Suprapubic skin (tissue), 4 donors: ENCODE results near the gene EDN1. TPM values are rescaled to one million over a fixed set of nuclear protein-coding genes. Genes with fewer than 3 reads are reported as not detected.

Source experiments
- DNase-seq, 2 donors: peaks; one replicate each; pipeline ENCODE4 v3.0.0-alpha.2; 2019; ENCODE audit warnings: low spot score in 2 of 2
- H3K27ac ChIP-seq: fragments of 200-600 bp; sonication (generic); one replicate; pipeline ENCODE4 v1.5.1; 2019
- H3K27me3 ChIP-seq: fragments of 200-600 bp; sonication (generic); one replicate; pipeline ENCODE4 v1.5.1; 2019
- H3K36me3 ChIP-seq: fragments of 200-600 bp; sonication (generic); one replicate; pipeline ENCODE4 v1.5.1; 2019
- H3K4me1 ChIP-seq: fragments of 200-600 bp; sonication (generic); one replicate; pipeline ENCODE4 v1.5.1; 2019
- H3K4me3 ChIP-seq: fragments of 200-600 bp; sonication (generic); one replicate; pipeline ENCODE4 v1.5.1; 2019; ENCODE audit warnings: mild to moderate bottlenecking
- H3K9me3 ChIP-seq: fragments of 200-600 bp; sonication (generic); one replicate; pipeline ENCODE4 v1.5.1; 2019
- EP300 ChIP-seq: sonication (generic); formaldehyde crosslinking; IDR thresholded peaks from one replicate; pipeline ENCODE4 v1.6.1; 2017; ENCODE audit warnings: antibody characterized with exemption
- POLR2A ChIP-seq, 2 donors: fragments of 450-650 bp; IDR thresholded peaks; one replicate each; pipeline ENCODE4 v1.6.1; 2017; ENCODE audit warnings: antibody characterized with exemption in 2 of 2, mild to moderate bottlenecking in 2 of 2, moderate library complexity in 2 of 2
- POLR2AphosphoS5 ChIP-seq, 3 donors: sonication (generic); formaldehyde crosslinking; IDR thresholded peaks; one replicate each; pipeline ENCODE4 v1.6.1; 2017; ENCODE audit warnings: antibody characterized with exemption in 3 of 3
- WGBS: methylation state at CpG from one replicate; pipeline ENCODE4 v1.1.5; 2018; 5-methylcytosine and 5-hydroxymethylcytosine counted together
- total RNA-seq, 4 donors: library from RNA; depleted of rRNA; stranded (reverse); fragments of >200 nt; gene quantifications; one replicate each; pipeline ENCODE4 v1.1.0, GENCODE V29; 2016
- TF ChIP-seq, protein P1 (sequence below), 2 donors: fragments of 200-600 bp in 1 of 2; fragments of 450-650 bp in 1 of 2; sonication (generic) in 1 of 2; IDR thresholded peaks; one replicate each; pipeline ENCODE4 v1.5.1; 2016 to 2019; ENCODE audit warnings: antibody characterized with exemption in 2 of 2, mild to moderate bottlenecking in 1 of 2, moderate library complexity in 1 of 2

EDN1 gene
- total RNA-seq, 4 donors from 2014 or later, result 18.7 to 23.3 (median 20.7) TPM

DNA sequence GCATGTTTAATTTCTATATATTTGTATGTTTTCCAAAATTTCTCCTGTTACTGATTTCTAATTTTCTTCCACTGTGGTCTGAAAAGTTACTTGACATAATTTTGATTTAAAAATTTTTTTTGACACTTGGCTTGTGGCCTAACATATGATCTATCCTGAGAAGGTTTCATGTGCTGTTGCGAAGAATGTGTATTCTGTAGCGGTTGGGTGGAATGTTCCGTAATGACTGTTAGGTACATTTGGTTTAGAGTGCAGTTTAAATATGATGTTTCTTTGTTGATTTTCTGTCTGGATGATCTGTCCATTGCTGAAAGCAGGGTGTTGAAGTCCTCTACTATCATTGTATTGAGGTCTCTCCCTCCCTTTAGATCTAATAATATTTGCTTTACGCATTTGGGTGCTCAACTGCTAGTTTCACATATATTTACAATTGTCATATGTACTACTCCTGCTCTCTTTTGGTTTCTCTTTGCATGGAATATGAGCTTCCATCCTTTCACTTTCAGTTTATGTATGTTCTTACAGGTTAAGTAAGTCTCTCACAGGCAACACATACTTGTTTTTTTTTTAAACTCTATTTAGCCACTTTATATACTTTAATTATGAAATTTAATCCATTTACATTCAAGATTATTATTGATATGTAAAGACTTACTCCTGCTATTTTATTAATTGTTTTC lies 19.5 kb upstream of the EDN1 start:
- TF ChIP-seq EP300 (no peak), POLR2AphosphoS5 (IDR thresholded peaks at IDR 0.05) (no peak), POLR2A (IDR thresholded peaks at IDR 0.05) (no peak)
- TF ChIP-seq, protein P1, sequence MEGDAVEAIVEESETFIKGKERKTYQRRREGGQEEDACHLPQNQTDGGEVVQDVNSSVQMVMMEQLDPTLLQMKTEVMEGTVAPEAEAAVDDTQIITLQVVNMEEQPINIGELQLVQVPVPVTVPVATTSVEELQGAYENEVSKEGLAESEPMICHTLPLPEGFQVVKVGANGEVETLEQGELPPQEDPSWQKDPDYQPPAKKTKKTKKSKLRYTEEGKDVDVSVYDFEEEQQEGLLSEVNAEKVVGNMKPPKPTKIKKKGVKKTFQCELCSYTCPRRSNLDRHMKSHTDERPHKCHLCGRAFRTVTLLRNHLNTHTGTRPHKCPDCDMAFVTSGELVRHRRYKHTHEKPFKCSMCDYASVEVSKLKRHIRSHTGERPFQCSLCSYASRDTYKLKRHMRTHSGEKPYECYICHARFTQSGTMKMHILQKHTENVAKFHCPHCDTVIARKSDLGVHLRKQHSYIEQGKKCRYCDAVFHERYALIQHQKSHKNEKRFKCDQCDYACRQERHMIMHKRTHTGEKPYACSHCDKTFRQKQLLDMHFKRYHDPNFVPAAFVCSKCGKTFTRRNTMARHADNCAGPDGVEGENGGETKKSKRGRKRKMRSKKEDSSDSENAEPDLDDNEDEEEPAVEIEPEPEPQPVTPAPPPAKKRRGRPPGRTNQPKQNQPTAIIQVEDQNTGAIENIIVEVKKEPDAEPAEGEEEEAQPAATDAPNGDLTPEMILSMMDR (IDR thresholded peaks at IDR 0.05), result no peak
- over 99% methylated on average over 4 of the region's 4 CpGs for WGBS
- Histone ChIP-seq H3K4me1 (no peaks in the 10 kb centered on the region), H3K9me3 (peaks cover 6% of the 10 kb centered on the region), H3K4me3 (no peak overlapping the region), H3K27ac (no peak overlapping the region), H3K36me3 (no peaks in the 10 kb centered on the region), H3K27me3 (no peaks in the 10 kb centered on the region)
- DNase-seq, result no peak

DNA sequence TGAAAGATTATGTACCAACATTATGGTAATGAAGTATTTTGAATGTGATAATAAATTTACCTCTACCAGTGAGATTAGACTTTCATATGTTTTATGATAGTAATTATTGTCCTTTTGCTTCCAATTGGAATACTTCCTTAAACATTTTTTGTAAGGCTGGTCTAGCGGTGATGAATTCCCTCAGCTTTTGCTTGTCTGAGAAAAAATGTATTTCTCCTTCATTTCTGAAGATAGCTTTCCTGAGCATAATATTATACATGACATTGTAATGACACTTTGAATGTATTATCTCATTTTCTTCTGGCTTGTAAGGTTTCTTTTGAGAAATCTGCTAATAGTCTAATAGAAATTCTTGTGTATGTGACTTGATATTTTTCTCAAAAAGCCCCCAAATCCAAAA lies 18.6 kb upstream of the EDN1 start:
- no peaks in the 10 kb centered on the region for H3K36me3 ChIP-seq
- no peak overlapping the region for H3K27ac ChIP-seq
- no peak overlapping the region for H3K4me3 ChIP-seq
- 100% methylated on average over 1 of the region's 1 CpG for WGBS
- no peaks in the 10 kb centered on the region for H3K4me1 ChIP-seq
- TF ChIP-seq POLR2A (IDR thresholded peaks at IDR 0.05), result no peak
- peaks cover 6% of the 10 kb centered on the region for H3K9me3 ChIP-seq
- no peak for DNase-seq
- no peaks in the 10 kb centered on the region for H3K27me3 ChIP-seq

DNA sequence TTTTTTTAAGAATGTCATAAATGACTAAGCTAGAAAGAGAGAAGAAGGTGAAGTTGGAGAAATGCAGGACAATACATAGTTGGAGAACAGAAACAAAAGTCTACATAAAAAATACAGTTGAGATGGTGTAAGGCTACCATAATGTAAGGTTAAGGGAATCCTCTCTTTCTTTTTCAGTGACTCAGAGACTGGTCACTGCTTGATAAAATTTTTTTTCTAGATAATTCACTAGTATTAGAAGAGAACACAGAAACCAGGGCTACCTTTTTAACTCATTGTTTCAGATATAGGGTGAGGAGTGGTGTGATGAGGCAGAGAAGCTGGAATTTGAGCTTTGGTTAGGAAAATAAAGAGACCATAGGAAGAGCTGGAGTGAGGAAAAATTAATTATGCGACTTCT lies 18.2 kb upstream of the EDN1 start:
- TF ChIP-seq EP300, result no peak
- TF ChIP-seq, protein P1 (IDR thresholded peaks at IDR 0.05), result no peak
- no peak for TF ChIP-seq POLR2A (IDR thresholded peaks at IDR 0.05)
- TF ChIP-seq POLR2AphosphoS5 (IDR thresholded peaks at IDR 0.05), result no peak
- Histone ChIP-seq H3K9me3 (peaks cover 6% of the 10 kb centered on the region), H3K4me3 (no peak overlapping the region), H3K27me3 (no peaks in the 10 kb centered on the region), H3K4me1 (no peaks in the 10 kb centered on the region), H3K27ac (no peak overlapping the region), H3K36me3 (no peaks in the 10 kb centered on the region)
- DNase-seq, result no peak
- 95% methylated on average over 1 of the region's 1 CpG for WGBS

DNA sequence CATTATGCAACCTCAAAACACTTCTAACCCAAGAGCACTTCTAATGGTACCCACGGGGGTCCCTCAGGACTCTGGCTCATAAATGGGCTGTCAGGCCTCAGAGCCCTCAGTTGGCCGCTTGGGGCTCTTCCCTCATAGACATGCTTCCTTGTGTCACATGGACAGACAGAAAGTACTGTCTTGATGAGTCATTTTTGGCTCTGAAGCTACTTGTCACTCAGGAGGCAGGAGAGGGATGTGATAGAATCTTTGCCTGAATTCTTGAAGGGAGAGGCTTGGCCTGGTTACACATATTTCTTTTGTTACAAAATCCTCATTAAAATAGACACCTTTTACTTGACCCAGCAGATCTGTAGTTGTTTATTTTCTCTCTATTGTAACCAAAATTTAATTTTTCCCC lies 15.1 kb upstream of the EDN1 start:
- DNase-seq, result no peak
- Histone ChIP-seq H3K4me3 (no peak overlapping the region), H3K27ac (no peak overlapping the region), H3K9me3 (peaks cover 6% of the 10 kb centered on the region), H3K36me3 (no peaks in the 10 kb centered on the region), H3K4me1 (peaks cover 8% of the 10 kb centered on the region), H3K27me3 (no peaks in the 10 kb centered on the region)
- 66% methylated on average over 2 of the region's 2 CpGs for WGBS
- TF ChIP-seq, protein P1 (IDR thresholded peaks at IDR 0.05), result no peak
- no peak for TF ChIP-seq POLR2AphosphoS5 (IDR thresholded peaks at IDR 0.05)
- no peak for TF ChIP-seq POLR2A (IDR thresholded peaks at IDR 0.05)
- no peak for TF ChIP-seq EP300

DNA sequence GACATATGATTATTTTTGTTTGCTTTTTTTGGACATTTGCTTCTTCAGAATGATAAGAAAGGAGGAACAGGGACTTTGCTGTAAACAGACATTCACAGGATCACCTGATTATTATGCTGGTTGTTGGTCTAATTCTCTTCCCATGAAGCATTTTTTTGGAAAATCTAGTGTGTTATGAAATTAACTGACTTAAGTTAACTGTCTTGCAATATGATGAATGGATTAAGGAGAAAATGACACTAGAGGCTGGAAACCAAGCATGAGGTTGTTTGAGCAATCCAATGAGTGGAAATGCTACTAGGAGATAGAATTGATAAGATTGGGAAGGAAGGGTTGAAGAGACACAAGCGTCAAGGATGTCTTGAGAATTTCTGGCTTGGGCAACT lies 13.2 kb upstream of the EDN1 start:
- Histone ChIP-seq H3K4me1 (peaks cover 13% of the 10 kb centered on the region), H3K9me3 (peaks cover 2% of the 10 kb centered on the region), H3K36me3 (no peaks in the 10 kb centered on the region), H3K27me3 (no peaks in the 10 kb centered on the region), H3K27ac (no peak overlapping the region), H3K4me3 (no peak overlapping the region)
- TF ChIP-seq, protein P1 (IDR thresholded peaks at IDR 0.05), result no peak
- TF ChIP-seq POLR2AphosphoS5 (IDR thresholded peaks at IDR 0.05), result no peak
- no peak for TF ChIP-seq EP300
- WGBS, result 88% methylated on average over 1 of the region's 1 CpG
- no peak for DNase-seq

DNA sequence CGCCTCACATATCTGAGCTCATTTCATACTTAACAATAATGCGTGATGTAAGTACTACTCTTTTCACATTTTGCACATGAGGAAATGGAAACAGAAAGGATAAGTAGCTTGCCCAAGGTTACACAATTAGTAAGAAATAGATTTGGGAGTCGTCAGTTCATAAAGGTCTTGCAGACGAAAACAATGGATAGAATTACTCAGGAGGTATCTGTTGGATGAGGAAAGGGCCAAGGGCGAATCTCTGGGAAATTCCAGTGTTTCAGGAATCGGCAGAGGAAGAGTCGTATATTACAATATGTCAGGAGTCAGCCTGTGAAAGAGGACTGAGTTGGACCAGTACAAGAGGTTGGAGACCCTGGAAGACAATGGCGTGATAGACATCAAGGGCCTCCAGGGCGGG lies 12.8 kb upstream of the EDN1 start:
- WGBS, result 87% methylated on average over 9 of the region's 9 CpGs
- no peaks in the 10 kb centered on the region for H3K9me3 ChIP-seq
- H3K4me3 ChIP-seq, result no peak overlapping the region
- no peaks in the 10 kb centered on the region for H3K36me3 ChIP-seq
- H3K27ac ChIP-seq, result no peak overlapping the region
- DNase-seq, result no peak
- no peaks in the 10 kb centered on the region for H3K27me3 ChIP-seq
- TF ChIP-seq POLR2A (IDR thresholded peaks at IDR 0.05) (no peak), POLR2AphosphoS5 (IDR thresholded peaks at IDR 0.05) (no peak), EP300 (no peak)
- TF ChIP-seq, protein P1 (IDR thresholded peaks at IDR 0.05), result no peak
- peaks cover 13% of the 10 kb centered on the region for H3K4me1 ChIP-seq
